CD14-positive monocyte (primary cell): ENCODE data around the gene PIWIL1. TPM values are rescaled to one million over a fixed set of nuclear protein-coding genes. Genes with fewer than 3 reads are reported as not detected.

Experiments used
- DNase-seq, 3 donors: peaks; one replicate each; pipeline ENCODE4 v3.0.0-alpha.2; 2011 to 2022
- H2AFZ ChIP-seq: 2 replicates; pipeline ENCODE4 v1.6.0; 2012; ENCODE audit warnings: mild to moderate bottlenecking, low read depth, low read length, inconsistent platforms; ENCODE audit not compliant: insufficient read depth, poor library complexity, severe bottlenecking
- H3K27ac ChIP-seq, 2 donors: 1 replicate in 1 of 2; 2 replicates in 1 of 2; pipeline ENCODE4 v1.5.1; 2012 to 2013; ENCODE audit warnings: low read length in 2 of 2, control low read depth in 1 of 2, inconsistent platforms in 1 of 2, low read depth in 1 of 2, mild to moderate bottlenecking in 1 of 2
- H3K27me3 ChIP-seq, 2 donors: one replicate each; pipeline versions ENCODE4 v1.6.0 to v1.6.1; 2011 to 2013; ENCODE audit warnings: low read length in 2 of 2; ENCODE audit not compliant: control insufficient read depth in 2 of 2, insufficient read depth in 2 of 2
- H3K36me3 ChIP-seq, 2 donors: replicated peaks in 1 of 2; 1 replicate in 1 of 2; 2 replicates in 1 of 2; pipeline versions ENCODE4 v1.5.1 to v1.6.1; 2012 to 2013; ENCODE audit warnings: low read length in 2 of 2, control low read depth in 1 of 2, inconsistent platforms in 1 of 2, mild to moderate bottlenecking in 1 of 2; ENCODE audit not compliant: insufficient read depth in 2 of 2, control insufficient read depth in 1 of 2
- H3K4me1 ChIP-seq, 2 donors: 1 replicate in 1 of 2; 2 replicates in 1 of 2; pipeline versions ENCODE4 v1.5.1 to v1.6.1; 2012 to 2013; ENCODE audit warnings: low read length in 2 of 2, control low read depth in 1 of 2, inconsistent platforms in 1 of 2, mild to moderate bottlenecking in 1 of 2, moderate library complexity in 1 of 2; ENCODE audit not compliant: insufficient read depth in 2 of 2, control insufficient read depth in 1 of 2
- H3K4me2 ChIP-seq: replicated peaks from 2 replicates; pipeline ENCODE3; 2012; ENCODE audit warnings: low read length, moderate library complexity, mild to moderate bottlenecking; ENCODE audit not compliant: poor library complexity, severe bottlenecking; ENCODE audit errors: extremely low read depth
- H3K4me3 ChIP-seq, 3 experiments: fragments of 200-600 bp in 1 of 3; sonication (generic) in 1 of 3; replicated peaks in 1 of 3; 1 replicate in 2 of 3; 2 replicates in 1 of 3; pipeline ENCODE4 v1.5.1; 2011 to 2013; ENCODE audit warnings: low read length in 3 of 3, mild to moderate bottlenecking in 3 of 3, control low read depth in 2 of 3, low read depth in 2 of 3, inconsistent platforms in 1 of 3, moderate library complexity in 1 of 3
- H3K79me2 ChIP-seq: 2 replicates; pipeline ENCODE4 v1.6.0; 2012; ENCODE audit warnings: mild to moderate bottlenecking, control low read depth, inconsistent platforms, low read length, moderate library complexity; ENCODE audit not compliant: insufficient read depth
- H3K9ac ChIP-seq: 2 replicates; pipeline ENCODE4 v1.6.0; 2017; ENCODE audit warnings: low read length, mild to moderate bottlenecking; ENCODE audit not compliant: insufficient read depth, poor library complexity, severe bottlenecking
- H3K9me3 ChIP-seq, 2 donors: replicated peaks in 1 of 2; 1 replicate in 1 of 2; 2 replicates in 1 of 2; pipeline versions ENCODE4 v1.5.1 to v1.6.1; 2012 to 2013; ENCODE audit warnings: low read length in 2 of 2, control low read depth in 1 of 2; ENCODE audit not compliant: control insufficient read depth in 1 of 2, insufficient read depth in 1 of 2
- H4K20me1 ChIP-seq: 2 replicates; pipeline ENCODE4 v1.6.0; 2012; ENCODE audit warnings: mild to moderate bottlenecking, low read length, control low read depth, moderate library complexity; ENCODE audit not compliant: insufficient read depth
- H3K27ac Mint-ChIP-seq, 7 donors: one replicate each; pipeline ENCODE4 v1.8.0; 2020; ENCODE audit warnings: mild to moderate bottlenecking in 7 of 7, mixed read lengths in 7 of 7, moderate library complexity in 6 of 7, inconsistent platforms in 2 of 7
- H3K27me3 Mint-ChIP-seq, 3 donors: one replicate each; pipeline ENCODE4 v1.8.0; 2021 to 2022; ENCODE audit warnings: low read depth in 3 of 3, mild to moderate bottlenecking in 3 of 3, mixed read lengths in 3 of 3, moderate library complexity in 3 of 3, inconsistent platforms in 1 of 3
- H3K36me3 Mint-ChIP-seq, 2 donors: one replicate each; pipeline ENCODE4 v1.8.0; 2020; ENCODE audit warnings: mixed read lengths in 2 of 2, inconsistent platforms in 1 of 2, mild to moderate bottlenecking in 1 of 2
- H3K4me1 Mint-ChIP-seq: one replicate; pipeline ENCODE4 v1.8.0; 2020; ENCODE audit warnings: mild to moderate bottlenecking, mixed read lengths
- H3K4me3 Mint-ChIP-seq, 2 donors: one replicate each; pipeline ENCODE4 v1.8.0; 2020; ENCODE audit warnings: mild to moderate bottlenecking in 2 of 2, mixed read lengths in 2 of 2, moderate library complexity in 1 of 2
- H3K9me3 Mint-ChIP-seq, 7 donors: one replicate each; pipeline ENCODE4 v1.8.0; 2020 to 2022; ENCODE audit warnings: mixed read lengths in 7 of 7, mild to moderate bottlenecking in 6 of 7, moderate library complexity in 6 of 7, inconsistent platforms in 2 of 7
- CTCF ChIP-seq: fragments of 200-600 bp; IDR thresholded peaks from one replicate; pipeline ENCODE4 v1.8.0; 2022; ENCODE audit warnings: antibody characterized with exemption, mild to moderate bottlenecking
- WGBS: methylation state at CpG from one replicate; pipeline ENCODE4 v1.1.5; 2013; ENCODE audit warnings: missing lambda C conversion rate; ENCODE audit not compliant: insufficient coverage; 5-methylcytosine and 5-hydroxymethylcytosine counted together
- intact Hi-C, 2 donors: fragments of 100-400 bp; cut with micrococcal nuclease; formaldehyde crosslinking; loops; one replicate each; pipeline versions ENCODE4 v1.15.0 to v1.15.1; 2023
- polyA plus RNA-seq, 3 donors: library from polyadenylated mRNA; depleted of rRNA in 1 of 3; unstranded in 2 of 3; stranded (reverse) in 1 of 3; fragments of 300-500 nt in 2 of 3; fragments of >200 nt in 1 of 3; fragmentation: Illumina TruSeq in 2 of 3; gene quantifications; 1 replicate in 2 of 3; 2 replicates in 1 of 3; pipeline ENCODE4 v1.2.3, GENCODE V29; 2012 to 2021

Gene PIWIL1
- polyA plus RNA-seq, 3 donors: not detected

GRCh38 chr12:130335517-130336392, 1.9 kb upstream of the PIWIL1 start:
- no peak for DNase-seq
- no peaks in the 10 kb centered on the region for H3K9me3 ChIP-seq
- Mint-ChIP-seq H3K4me1 (no peaks in the 10 kb centered on the region), H3K4me3 (no peak overlapping the region), H3K27me3 (peaks cover 16 to 18% (median 16%) of the 10 kb centered on the region in 3 donors), H3K27ac (no peak overlapping the region), H3K9me3 (peaks cover 0 to 6% (median 0%) of the 10 kb centered on the region in 7 donors), H3K36me3 (no peaks in the 10 kb centered on the region)
- intact Hi-C loops: no loop called here
- H3K36me3 ChIP-seq: no peaks in the 10 kb centered on the region
- no peaks in the 10 kb centered on the region for H4K20me1 ChIP-seq
- no peaks in the 10 kb centered on the region for H3K79me2 ChIP-seq
- no peaks in the 10 kb centered on the region for H3K4me1 ChIP-seq
- peaks cover 0 to 17% of the 10 kb centered on the region in 2 donors for H3K27me3 ChIP-seq
- no peak overlapping the region for H3K4me2 ChIP-seq
- no peak overlapping the region for H3K27ac ChIP-seq
- H2AFZ ChIP-seq: no peak overlapping the region
- H3K4me3 ChIP-seq: no peak overlapping the region
- no peak overlapping the region for H3K9ac ChIP-seq
- peak; percentile 63 for TF ChIP-seq CTCF
- whole genome bisulfite sequencing: 65% methylated on average over 10 of the region's 15 CpGs

- H3K27ac Mint-ChIP-seq: no peak overlapping the region
- H3K9me3 Mint-ChIP-seq: peaks cover 0 to 6% (median 0%) of the 10 kb centered on the region in 7 donors
- H3K9ac ChIP-seq: no peak overlapping the region
- H3K4me3 Mint-ChIP-seq: no peak overlapping the region
- WGBS: 87% methylated on average over 25 of the region's 33 CpGs
- H2AFZ ChIP-seq: no peak overlapping the region
- no peak for DNase-seq
- H3K9me3 ChIP-seq: no peaks in the 10 kb centered on the region
- TF ChIP-seq CTCF: no peak
- peaks cover 13 to 21% (median 19%) of the 10 kb centered on the region in 3 donors for H3K27me3 Mint-ChIP-seq
- H3K4me2 ChIP-seq: no peak overlapping the region
- no peak overlapping the region for H3K27ac ChIP-seq
- no peaks in the 10 kb centered on the region for H4K20me1 ChIP-seq
- intact Hi-C loops: no loop called here
- no peaks in the 10 kb centered on the region for H3K79me2 ChIP-seq
- H3K4me1 ChIP-seq: no peaks in the 10 kb centered on the region
- no peaks in the 10 kb centered on the region for H3K4me1 Mint-ChIP-seq
- H3K36me3 Mint-ChIP-seq: no peaks in the 10 kb centered on the region
- H3K4me3 ChIP-seq: no peak overlapping the region
- peaks cover 0 to 17% of the 10 kb centered on the region in 2 donors for H3K27me3 ChIP-seq
- H3K36me3 ChIP-seq: no peaks in the 10 kb centered on the region
Observed at GRCh38 chr12:130336723-130337487, 782 bp upstream of the PIWIL1 start.
